GM12874 (cell line): ENCODE results near the gene NTF4.

ENCODE experiments used
- CTCF ChIP-seq: IDR thresholded peaks from 2 replicates; pipeline ENCODE4 v1.5.1; 2011; ENCODE audit warnings: low read depth, mild to moderate bottlenecking, control low read depth, low read length, moderate library complexity; ENCODE audit not compliant: insufficient read depth

NTF4 gene

GRCh38 chr19:49097453-49098288 is 33.1 kb upstream of the NTF4 start:
- TF ChIP-seq CTCF = peak; percentile 98

- TF ChIP-seq CTCF = no peak
Observed at GRCh38 chr19:49094505-49095482, 30.2 kb upstream of the NTF4 start.

GRCh38 chr19:49092686-49093085 is 28.1 kb upstream of the NTF4 start:
- TF ChIP-seq CTCF = no peak

GRCh38 chr19:49091391-49092038 is 26.9 kb upstream of the NTF4 start:
- no peak for TF ChIP-seq CTCF

GRCh38 chr19:49086296-49086695 is 21.7 kb upstream of the NTF4 start:
- no peak for TF ChIP-seq CTCF

- no peak for TF ChIP-seq CTCF
Observed at GRCh38 chr19:49085868-49086232, 21.2 kb upstream of the NTF4 start.
